ENCODE results near the gene TAS1R3.

TAS1R3 gene

DNA sequence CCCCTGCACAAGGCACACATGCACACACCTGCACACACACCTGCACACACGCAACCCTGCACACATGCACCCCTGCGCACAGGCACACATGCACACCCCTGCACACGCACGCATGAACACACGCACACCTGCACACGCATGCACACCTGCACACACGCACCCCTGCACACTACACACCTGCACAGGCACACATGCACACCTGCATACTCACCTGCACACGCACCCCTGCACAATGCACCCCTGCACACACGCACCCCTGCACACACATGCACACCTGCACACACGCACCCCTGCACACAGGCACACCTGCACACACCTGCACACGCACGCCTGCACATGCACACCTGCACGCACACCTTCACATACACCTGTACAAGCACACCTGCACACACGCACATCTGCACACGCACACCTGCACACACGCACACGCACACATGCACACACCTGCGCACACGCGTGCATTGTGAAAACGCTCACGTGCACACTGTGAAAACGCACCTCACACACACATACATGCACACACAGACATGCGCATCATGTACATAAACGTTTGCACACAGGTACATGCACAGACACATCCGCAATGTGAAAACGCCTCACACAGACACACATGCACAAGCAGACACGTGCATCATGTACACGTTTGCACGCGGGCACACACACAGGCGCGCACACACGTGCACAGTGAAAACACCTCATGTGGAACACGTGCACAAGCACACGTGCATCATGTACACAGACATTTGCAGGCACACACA, 9.9 kb downstream of the TAS1R3 start:
- no peak for DNase-seq

DNA sequence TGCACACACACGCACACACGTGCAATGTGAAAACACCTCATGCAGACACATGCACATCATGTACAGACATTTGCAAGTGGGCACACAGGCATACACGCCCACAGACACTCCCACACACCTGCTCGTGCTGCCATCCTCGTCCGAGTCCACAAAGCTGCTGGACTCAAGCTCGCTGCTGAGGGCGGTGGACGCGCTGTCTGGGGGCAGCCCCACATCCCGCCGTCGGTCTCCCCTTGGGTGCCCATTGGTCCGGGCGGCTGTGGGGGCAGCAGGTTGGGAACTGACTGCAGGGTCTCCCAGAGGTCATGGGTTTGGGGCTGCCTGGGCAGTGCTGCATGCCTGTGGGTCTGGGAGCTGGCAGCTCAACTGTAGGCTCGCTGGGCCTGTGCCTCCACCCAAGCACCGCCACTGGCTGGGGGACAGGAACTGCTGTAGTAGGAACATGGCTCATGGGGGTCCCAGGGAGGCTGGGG, 10.5 kb downstream of the TAS1R3 start:
- DNase-seq: no peak

DNA sequence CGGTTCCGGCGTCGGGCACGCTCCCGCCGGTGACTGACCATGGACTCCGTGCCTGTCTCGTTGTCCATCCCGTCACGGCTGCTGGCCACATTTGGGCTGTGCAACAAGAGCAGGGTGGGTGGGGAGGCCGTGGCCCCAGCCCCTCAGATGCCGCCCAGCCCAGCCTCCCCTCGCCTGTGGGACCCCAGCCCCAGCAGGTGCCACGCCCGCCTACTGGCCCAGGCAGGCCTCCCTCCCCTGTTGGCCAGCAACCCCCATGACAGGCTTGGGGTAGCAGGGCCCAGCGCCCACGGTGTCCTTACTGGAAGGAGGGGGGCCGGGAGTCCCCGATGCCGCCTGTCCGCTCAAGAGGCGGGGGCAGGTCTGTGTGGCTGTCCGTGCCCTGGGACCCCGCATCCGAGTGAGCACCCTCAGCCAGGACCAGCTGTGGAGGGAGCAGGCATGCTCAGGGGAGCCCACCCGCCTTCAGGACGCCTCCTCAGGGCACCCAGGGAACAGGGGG, 11.0 kb downstream of the TAS1R3 start:
- no peak for DNase-seq

DNA sequence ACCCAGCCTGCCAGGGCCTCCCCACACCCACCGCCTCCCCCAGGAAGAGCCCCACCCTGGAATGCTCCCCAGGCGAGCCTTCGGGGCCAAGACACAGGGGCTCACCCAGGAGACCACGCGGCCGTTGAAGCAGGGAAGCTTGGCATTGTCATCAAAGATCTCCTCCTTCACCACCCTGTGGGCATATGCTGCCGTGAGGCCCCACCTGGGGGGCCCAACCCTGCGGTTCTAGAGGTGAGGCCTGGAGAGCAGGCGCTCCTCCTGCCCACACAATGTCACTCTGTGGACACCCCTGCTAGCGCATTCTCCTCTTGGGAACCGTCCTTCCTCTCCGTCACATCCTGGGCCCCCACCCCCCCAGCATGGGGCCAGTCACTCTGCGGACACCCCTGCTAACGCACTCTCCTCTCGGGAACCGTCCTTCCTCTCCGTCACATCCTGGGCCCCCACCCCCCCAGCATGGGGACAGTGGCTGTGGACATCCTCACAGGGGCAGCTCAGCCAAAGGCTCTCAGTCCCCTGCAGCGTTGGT, 11.6 kb downstream of the TAS1R3 start:
- DNase-seq: no peak

DNA sequence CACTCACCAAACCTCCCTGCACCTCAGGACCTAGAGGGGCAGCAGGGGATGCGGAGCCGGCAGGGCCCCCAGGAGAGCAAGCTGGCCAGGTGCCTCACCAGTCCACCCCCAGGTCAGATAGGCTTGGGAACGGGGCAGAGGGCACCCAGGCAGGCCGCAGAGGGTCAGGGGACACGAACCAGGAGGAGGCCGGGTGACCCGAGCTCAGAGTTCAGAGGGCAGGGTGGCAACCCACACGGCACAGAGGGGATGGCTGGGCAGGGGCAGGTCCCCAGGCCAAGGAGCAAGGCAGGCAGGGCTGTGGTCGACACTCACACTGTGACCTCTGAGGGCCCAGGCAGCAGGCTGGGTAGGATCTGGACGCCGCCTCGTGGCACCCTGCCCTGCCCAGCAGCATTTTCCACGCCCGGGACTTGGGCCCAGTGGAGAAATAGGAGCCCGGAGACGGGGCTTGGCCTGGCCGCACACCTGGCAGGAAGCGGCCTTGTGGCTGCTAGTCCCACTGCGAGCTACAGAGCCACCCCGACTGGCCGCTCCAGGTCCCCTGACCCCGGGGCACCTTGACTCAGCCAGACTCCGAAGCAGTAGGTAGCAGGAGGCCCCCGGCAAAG, 12.8 kb downstream of the TAS1R3 start:
- DNase-seq: no peak

DNA sequence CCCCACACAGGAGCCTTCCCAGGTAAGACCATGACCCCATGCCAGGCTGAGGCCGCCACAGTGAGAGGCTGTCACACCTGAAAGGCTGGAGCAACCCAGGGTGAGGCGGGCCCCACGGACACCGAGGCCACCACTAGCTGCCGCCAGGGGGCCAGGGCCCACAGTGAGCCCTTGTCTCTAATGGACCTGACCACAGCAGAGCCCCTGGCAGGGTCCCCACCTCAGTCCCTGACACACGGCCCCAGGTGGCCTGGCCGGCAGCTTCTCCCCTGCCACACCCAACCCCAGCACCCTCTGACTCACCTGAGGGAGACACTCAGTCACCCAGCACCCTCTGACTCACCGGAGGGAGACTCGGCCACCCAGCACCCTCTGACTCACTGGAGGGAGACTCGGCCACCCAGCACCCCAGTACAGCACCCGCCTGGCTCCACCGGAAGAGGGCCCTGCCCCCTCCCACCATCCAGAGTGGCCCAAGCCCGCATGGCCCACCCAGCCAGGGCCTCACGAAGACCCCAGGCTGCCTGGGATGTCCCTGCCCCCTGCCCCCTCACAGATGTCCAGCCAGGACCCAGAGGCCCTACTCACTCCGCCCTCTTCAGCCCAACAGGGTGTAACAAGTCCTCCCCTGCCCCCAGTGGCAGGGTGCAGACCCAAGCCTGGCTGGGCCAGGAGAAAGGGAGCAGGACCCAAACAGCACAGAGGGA, 13.7 kb downstream of the TAS1R3 start:
- no peak for DNase-seq

DNA sequence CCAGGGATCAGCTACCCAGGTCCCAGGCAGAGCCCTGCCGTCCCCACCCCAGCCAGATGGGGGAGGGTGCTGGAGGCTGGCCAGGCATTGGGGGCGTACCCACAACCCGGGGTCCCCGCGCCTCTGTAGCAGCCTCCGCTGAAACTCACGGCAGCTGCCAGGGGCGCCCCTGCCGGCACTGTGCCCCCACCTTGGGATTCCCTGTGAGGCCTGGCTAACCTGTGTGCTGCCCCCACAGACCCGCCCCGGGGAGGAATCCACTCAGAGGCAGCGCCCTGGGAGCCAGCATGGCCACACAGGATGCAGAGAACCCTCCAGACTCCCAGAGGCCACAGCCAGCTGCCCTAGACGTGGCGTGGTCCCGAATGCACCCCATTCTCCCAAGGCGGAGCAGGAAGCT, 14.3 kb downstream of the TAS1R3 start:
- no peak for DNase-seq

DNA sequence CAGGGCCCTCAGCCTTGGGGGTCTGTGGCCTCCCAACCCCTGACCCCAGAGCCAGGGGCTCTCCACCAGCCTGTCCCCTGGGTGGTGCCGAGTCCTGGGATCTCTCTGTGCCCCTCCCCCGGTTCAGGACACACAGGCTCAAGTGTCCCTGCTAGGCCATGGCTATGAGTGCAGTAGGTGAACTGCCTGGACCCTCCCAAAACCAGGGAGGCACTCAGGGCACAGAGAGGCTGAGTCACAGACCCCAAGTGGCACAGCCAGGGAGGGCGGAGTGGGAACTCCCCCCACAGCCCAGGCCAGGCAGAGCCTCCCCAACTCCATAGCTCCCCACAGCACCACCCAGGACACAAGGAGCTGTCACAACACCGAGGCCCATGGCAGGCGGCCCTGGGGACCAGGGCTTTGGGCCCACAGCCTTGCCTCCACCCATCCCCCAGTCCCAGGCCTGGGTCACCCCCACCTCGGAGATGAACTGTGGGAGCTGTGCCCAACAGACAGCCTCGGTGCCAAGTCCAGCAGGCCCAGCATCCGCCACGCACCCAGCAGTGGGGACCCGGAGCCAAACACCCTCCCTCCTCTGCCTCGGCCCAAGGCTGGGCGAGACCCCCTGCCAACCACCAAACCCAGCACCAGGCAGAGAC, 14.9 kb downstream of the TAS1R3 start:
- no peak for DNase-seq

DNA sequence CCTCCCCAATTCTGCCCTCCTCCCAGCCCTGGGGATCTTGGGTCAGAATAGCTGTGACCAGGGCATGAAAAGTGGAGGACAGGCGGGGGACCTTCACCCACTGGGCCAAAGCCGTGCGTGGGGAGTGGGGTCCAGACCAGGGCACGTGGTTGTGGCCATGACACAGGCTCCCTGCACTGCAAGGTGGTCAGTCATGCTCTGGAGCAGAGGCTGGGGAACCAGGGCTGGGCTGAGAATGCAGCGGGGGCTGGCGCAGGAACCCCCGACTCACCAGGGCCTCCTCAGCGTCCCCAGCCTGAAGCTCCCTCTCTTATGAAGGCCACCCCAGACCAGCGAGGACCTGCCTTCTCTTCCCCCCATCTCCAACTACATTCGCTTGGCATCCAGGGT, 15.4 kb downstream of the TAS1R3 start:
- no peak for DNase-seq

DNA sequence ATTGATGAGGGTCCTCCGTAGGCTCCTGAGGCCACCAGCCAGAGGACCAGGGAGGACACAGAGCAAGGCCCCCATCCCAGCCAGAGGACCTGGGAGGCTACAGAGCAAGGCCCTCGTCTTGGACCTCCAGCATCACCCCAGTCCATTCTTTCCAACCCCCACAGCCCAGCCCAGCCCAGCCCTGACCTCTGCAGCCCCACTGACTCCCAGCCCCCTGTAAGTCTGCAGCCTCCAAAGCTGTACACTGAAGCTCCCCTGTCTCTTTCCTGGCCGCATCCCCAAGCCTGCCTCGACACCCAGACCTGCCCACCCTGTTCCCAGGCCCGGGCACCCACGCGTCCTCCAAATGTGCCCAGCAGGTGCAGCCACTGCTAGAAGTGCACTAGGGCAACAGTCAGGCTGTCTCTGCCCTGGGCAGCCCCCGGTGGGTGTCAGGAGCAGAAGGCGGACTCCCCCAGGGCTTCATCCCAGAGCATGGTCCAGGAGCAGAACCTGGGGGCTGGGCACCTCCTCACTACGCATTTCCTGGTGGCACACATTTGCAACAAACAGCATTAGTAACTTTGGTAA, 16.0 kb downstream of the TAS1R3 start:
- DNase-seq: no peak

DNA sequence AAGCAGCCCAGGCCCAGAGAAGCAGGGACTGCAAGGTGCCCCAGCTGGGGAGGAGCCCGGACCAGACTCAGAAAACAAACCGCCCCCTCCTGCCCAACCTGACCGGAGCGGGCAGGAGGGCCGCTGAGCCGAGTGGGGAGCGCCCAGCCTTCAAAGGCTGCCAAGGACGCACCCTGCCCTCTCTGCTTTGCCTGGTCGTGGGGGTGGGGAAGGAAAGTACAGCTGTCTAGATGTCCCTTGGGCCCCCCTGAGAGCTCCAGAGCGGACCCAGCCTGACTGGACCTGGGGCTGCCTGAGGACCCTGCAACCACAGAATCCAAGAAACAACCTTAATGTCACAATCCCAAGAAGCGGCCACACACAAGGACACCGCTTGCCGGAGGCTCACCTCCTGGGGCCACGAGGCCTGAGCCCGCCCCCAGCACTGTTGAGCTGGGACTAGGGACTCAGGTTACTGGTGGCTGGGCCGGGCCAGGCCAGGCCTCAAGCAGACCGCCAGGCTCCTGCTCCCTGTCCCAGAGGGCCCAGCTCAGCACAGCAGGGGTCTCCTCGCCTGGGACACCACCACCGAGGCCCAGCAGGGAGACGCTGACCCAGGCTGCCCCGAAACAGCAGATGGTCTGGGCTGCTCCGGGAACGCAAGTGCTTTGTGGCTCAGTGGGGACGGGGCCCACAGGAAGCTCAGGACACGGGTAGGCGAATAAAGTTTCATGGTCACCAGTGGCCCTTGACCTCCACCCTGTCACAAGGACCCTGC, 16.8 kb downstream of the TAS1R3 start:
- peak; percentile 61 for DNase-seq

DNA sequence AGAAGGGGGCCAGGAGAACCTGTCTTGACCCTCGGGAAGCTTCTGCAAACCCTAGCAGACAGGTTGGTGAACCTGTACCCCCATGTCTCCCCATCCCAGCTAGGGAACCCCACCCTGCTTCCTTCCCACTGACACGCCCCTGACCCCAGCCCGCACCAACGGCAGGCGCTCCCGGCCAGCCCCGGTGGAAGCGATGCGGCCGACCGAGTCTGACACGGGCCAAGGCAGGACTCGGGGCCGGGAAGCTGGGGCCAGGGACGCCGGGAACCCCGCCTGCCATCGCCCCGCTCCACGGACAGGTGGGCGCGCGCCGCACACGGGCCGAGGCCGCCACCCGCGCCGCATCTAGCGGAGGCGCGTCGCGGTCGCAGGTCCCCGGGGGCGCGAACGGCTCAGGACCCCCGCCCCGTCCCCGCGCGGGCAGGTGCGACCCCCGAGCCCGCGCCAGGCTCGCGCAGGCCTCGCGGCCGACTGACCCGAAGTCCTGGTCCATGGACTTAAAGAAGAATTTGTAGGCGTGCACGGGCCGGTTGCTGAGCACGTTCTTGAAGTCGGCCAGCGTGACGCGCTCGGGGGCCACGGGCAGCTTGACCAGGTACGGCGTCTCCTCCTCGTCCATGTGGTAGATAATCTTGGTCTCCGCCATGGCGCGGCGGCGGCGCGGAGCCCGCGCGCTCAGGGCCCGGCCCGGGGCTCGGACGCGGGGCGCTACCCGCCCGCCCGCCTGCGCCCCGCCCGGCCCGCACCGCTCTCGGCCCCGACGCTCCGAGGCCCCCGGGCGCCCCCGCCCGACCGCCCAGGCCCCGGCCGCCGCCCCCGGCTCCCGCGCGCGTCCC, 17.6 kb downstream of the TAS1R3 start:
- DNase-seq: peak; percentile 56

DNA sequence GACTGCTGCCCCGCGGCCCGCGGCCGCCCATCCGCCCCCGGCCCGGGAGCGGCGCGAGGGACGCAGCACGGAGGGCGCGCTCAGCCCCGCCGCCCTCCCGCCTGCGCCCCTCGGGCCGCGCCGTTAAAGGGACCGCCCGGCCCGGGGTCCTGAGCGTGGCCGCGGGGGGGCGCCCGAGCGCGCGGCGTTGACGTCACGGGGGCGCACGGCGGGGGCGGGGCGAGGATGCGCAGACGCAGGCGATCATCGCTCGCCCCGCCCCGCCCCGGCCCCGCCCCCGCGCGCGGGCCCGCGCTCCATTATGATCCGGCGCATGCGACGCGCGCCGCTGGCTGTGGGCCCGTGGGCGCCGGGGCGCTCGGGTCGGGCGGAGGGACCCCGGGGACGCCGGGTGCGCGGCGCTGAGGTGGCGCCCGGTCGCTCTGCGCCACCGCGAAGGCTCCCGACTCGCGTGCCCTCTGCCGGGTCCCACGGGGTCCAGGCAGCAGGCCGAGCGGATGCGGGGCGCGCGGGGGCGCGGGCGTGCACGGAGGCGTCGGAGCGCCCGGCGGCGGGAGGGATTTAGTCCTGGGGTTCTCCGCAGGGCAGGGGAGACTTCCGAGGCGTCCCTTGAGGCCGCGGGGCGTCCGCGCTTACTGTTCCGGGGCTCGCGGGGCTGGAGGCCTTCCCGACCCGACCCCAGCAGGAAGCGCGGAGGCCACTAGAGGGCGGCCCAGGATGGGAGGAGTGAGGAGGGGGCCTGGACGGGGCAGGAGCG, 18.4 kb downstream of the TAS1R3 start, which contains the start of gene DVL1:
Gene DVL1 (minus strand): TSS at position 163 of the 757 bp plus-strand sequence. CDS start 353 bp downstream, outside the sequence.
- peak; percentile 90 for DNase-seq

DNA sequence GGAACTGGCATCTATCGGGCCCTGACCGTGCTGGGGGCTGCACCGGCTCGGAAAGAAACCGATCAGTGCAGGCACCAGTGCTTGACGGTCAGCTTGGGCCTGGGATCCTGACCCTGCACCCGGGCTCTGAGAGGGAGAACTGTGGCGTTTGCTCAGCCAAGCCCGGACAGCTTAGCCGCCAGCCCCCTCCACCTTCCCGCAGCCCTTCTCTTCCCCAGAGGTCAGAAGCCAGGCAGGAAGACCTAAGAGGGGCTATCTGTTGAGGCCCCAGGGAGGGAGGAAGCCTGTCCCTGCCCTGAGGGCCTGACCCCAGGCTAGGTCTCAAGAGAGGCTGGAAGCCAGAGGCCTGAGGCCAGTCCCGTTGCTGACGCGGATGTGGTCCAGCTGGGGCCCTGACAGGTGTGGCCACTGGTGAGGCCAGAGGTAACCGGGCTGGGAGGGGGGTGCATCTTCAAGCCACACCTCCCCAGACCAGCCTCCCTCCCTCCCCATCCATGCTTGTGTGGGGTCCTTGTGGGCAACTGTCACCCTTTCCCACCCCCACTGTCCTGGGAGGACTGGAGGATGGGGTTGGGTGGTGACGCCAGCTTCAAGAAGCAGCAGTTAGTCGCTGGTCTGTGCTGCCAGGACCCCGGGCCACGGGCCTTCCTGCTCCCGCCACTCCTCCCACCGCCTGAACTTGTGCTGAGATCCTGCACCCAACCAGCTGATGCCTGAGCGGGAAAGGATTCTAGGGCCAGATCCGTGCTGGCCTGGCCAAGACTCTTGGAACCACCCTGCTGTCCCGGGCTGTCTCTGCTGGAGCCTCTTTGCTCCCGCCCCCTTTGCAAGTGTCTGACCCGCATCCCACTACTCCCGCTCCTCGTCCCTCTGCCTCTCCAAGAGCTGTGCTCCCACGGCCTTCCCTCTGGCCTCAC, 20.7 kb downstream of the TAS1R3 start:
- peak; percentile 47 for DNase-seq

DNA sequence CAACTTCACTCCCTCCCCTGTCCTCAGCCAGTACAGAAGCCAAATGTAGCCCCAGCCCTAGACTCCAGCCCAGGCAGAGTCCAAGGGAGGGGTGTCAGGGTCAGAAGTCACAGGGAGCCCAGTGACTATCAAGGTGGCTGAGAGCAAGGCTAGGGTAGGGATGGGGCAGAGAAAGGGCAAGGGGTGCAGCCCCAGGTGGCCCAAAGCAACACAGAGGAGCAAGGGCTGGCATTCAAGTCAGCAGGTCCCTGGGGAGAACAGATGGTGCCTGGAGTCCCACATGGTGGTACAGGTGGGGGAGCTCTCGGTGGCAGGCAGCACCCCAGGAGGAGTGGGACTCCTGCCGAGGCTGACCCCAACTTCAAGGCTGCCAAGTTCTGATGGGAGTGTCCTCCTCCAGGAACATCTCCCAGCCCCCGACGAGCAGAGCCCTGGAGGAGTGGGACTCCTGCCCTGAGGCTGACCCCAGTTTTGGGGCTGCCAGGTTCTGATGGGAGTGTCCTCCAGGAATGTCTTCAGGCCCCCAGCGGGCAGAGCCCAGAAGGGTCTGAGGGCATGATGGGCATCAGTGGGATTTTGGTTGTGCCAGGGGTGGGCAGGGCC, 21.8 kb downstream of the TAS1R3 start:
- no peak for DNase-seq

DNA sequence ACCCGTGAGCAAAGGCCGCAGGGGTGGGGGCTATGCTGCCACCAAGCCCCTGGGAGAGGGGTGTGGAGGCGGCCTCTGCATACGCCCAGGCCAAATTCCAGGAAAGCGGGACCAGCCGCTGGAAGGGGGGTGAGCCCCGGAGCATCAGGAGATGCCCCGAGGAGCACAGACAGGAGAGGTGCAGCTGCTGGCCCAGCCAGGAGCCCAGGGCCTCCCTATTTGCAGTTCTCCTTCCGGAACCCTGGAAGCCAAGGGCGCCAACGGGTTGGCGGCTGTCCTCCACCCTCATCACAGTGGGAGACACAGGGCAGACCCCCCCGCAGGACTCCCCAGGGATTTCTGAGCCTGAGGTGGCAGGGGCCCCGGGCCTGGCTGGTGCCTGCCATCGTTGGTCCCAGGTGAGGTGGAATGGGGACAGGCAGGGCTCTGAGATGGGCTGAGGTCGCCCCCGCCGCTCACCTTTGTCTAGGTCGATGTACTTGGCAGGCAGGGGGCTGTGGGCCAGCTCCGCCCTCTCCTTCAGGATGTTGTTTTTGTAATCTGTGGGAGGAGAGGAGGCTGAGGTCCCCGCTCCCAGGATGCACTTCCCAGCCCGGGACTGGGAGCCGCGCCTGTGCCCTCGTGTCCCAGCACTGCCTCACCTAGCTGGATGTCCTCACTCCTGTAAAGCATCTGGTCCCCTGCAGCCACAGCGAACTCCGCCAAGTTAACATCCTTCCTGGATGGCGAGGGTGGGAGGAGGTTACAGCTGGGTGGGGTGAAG, 22.5 kb downstream of the TAS1R3 start:
- DNase-seq: peak; percentile 58
